CD14-positive monocyte (primary cell): ENCODE data around the gene BBOF1. TPM values are rescaled to one million over a fixed set of nuclear protein-coding genes. Genes with fewer than 3 reads are reported as not detected.
"Not testable (repeated sequence)": the region's sequence is repeated elsewhere in the genome, so short reads cannot be mapped to it uniquely, and the experiment has no call there.

Experiments used
- DNase-seq, 3 donors: peaks; one replicate each; pipeline ENCODE4 v3.0.0-alpha.2; 2011 to 2022
- H2AFZ ChIP-seq: 2 replicates; pipeline ENCODE4 v1.6.0; 2012; ENCODE audit warnings: mild to moderate bottlenecking, low read depth, low read length, inconsistent platforms; ENCODE audit not compliant: insufficient read depth, poor library complexity, severe bottlenecking
- H3K27ac ChIP-seq, 2 donors: 1 replicate in 1 of 2; 2 replicates in 1 of 2; pipeline ENCODE4 v1.5.1; 2012 to 2013; ENCODE audit warnings: low read length in 2 of 2, control low read depth in 1 of 2, inconsistent platforms in 1 of 2, low read depth in 1 of 2, mild to moderate bottlenecking in 1 of 2
- H3K27me3 ChIP-seq, 2 donors: one replicate each; pipeline versions ENCODE4 v1.6.0 to v1.6.1; 2011 to 2013; ENCODE audit warnings: low read length in 2 of 2; ENCODE audit not compliant: control insufficient read depth in 2 of 2, insufficient read depth in 2 of 2
- H3K36me3 ChIP-seq, 2 donors: replicated peaks in 1 of 2; 1 replicate in 1 of 2; 2 replicates in 1 of 2; pipeline versions ENCODE4 v1.5.1 to v1.6.1; 2012 to 2013; ENCODE audit warnings: low read length in 2 of 2, control low read depth in 1 of 2, inconsistent platforms in 1 of 2, mild to moderate bottlenecking in 1 of 2; ENCODE audit not compliant: insufficient read depth in 2 of 2, control insufficient read depth in 1 of 2
- H3K4me1 ChIP-seq, 2 donors: 1 replicate in 1 of 2; 2 replicates in 1 of 2; pipeline versions ENCODE4 v1.5.1 to v1.6.1; 2012 to 2013; ENCODE audit warnings: low read length in 2 of 2, control low read depth in 1 of 2, inconsistent platforms in 1 of 2, mild to moderate bottlenecking in 1 of 2, moderate library complexity in 1 of 2; ENCODE audit not compliant: insufficient read depth in 2 of 2, control insufficient read depth in 1 of 2
- H3K4me2 ChIP-seq: replicated peaks from 2 replicates; pipeline ENCODE3; 2012; ENCODE audit warnings: low read length, moderate library complexity, mild to moderate bottlenecking; ENCODE audit not compliant: poor library complexity, severe bottlenecking; ENCODE audit errors: extremely low read depth
- H3K4me3 ChIP-seq, 3 experiments: fragments of 200-600 bp in 1 of 3; sonication (generic) in 1 of 3; replicated peaks in 1 of 3; 1 replicate in 2 of 3; 2 replicates in 1 of 3; pipeline ENCODE4 v1.5.1; 2011 to 2013; ENCODE audit warnings: low read length in 3 of 3, mild to moderate bottlenecking in 3 of 3, control low read depth in 2 of 3, low read depth in 2 of 3, inconsistent platforms in 1 of 3, moderate library complexity in 1 of 3
- H3K79me2 ChIP-seq: 2 replicates; pipeline ENCODE4 v1.6.0; 2012; ENCODE audit warnings: mild to moderate bottlenecking, control low read depth, inconsistent platforms, low read length, moderate library complexity; ENCODE audit not compliant: insufficient read depth
- H3K9ac ChIP-seq: 2 replicates; pipeline ENCODE4 v1.6.0; 2017; ENCODE audit warnings: low read length, mild to moderate bottlenecking; ENCODE audit not compliant: insufficient read depth, poor library complexity, severe bottlenecking
- H3K9me3 ChIP-seq, 2 donors: replicated peaks in 1 of 2; 1 replicate in 1 of 2; 2 replicates in 1 of 2; pipeline versions ENCODE4 v1.5.1 to v1.6.1; 2012 to 2013; ENCODE audit warnings: low read length in 2 of 2, control low read depth in 1 of 2; ENCODE audit not compliant: control insufficient read depth in 1 of 2, insufficient read depth in 1 of 2
- H4K20me1 ChIP-seq: 2 replicates; pipeline ENCODE4 v1.6.0; 2012; ENCODE audit warnings: mild to moderate bottlenecking, low read length, control low read depth, moderate library complexity; ENCODE audit not compliant: insufficient read depth
- H3K27ac Mint-ChIP-seq, 7 donors: one replicate each; pipeline ENCODE4 v1.8.0; 2020; ENCODE audit warnings: mild to moderate bottlenecking in 7 of 7, mixed read lengths in 7 of 7, moderate library complexity in 6 of 7, inconsistent platforms in 2 of 7
- H3K27me3 Mint-ChIP-seq, 3 donors: one replicate each; pipeline ENCODE4 v1.8.0; 2021 to 2022; ENCODE audit warnings: low read depth in 3 of 3, mild to moderate bottlenecking in 3 of 3, mixed read lengths in 3 of 3, moderate library complexity in 3 of 3, inconsistent platforms in 1 of 3
- H3K36me3 Mint-ChIP-seq, 2 donors: one replicate each; pipeline ENCODE4 v1.8.0; 2020; ENCODE audit warnings: mixed read lengths in 2 of 2, inconsistent platforms in 1 of 2, mild to moderate bottlenecking in 1 of 2
- H3K4me1 Mint-ChIP-seq: one replicate; pipeline ENCODE4 v1.8.0; 2020; ENCODE audit warnings: mild to moderate bottlenecking, mixed read lengths
- H3K4me3 Mint-ChIP-seq, 2 donors: one replicate each; pipeline ENCODE4 v1.8.0; 2020; ENCODE audit warnings: mild to moderate bottlenecking in 2 of 2, mixed read lengths in 2 of 2, moderate library complexity in 1 of 2
- H3K9me3 Mint-ChIP-seq, 7 donors: one replicate each; pipeline ENCODE4 v1.8.0; 2020 to 2022; ENCODE audit warnings: mixed read lengths in 7 of 7, mild to moderate bottlenecking in 6 of 7, moderate library complexity in 6 of 7, inconsistent platforms in 2 of 7
- WGBS: methylation state at CpG from one replicate; pipeline ENCODE4 v1.1.5; 2013; ENCODE audit warnings: missing lambda C conversion rate; ENCODE audit not compliant: insufficient coverage; 5-methylcytosine and 5-hydroxymethylcytosine counted together
- intact Hi-C, 2 donors: fragments of 100-400 bp; cut with micrococcal nuclease; formaldehyde crosslinking; loops; one replicate each; pipeline versions ENCODE4 v1.15.0 to v1.15.1; 2023
- polyA plus RNA-seq, 3 donors: library from polyadenylated mRNA; depleted of rRNA in 1 of 3; unstranded in 2 of 3; stranded (reverse) in 1 of 3; fragments of 300-500 nt in 2 of 3; fragments of >200 nt in 1 of 3; fragmentation: Illumina TruSeq in 2 of 3; gene quantifications; 1 replicate in 2 of 3; 2 replicates in 1 of 3; pipeline ENCODE4 v1.2.3, GENCODE V29; 2012 to 2021
- TF ChIP-seq, protein P1 (sequence below): fragments of 200-600 bp; IDR thresholded peaks from one replicate; pipeline ENCODE4 v1.8.0; 2022; ENCODE audit warnings: antibody characterized with exemption, mild to moderate bottlenecking

Gene BBOF1
- polyA plus RNA-seq, 3 donors = 0.01 to 0.94 TPM; not detected in 1

DNA sequence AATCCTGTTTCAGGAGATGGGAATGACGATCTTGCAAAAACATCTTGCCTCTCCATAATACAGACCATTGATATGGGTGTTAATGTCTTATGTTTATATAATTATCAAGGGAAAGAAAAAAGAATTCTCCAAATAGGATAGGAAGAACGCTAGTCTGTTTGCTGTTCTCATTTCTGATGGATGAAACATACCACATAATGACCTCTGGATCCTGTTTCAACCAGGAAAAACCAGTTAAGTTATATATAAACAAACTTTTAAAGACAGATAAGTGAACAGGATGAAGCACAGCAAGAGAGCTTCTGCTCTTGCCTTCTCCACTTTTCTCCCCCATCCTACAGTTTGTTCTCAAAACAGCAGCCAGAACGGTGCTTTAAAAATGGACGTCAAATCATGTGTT, 41.3 kb upstream of the BBOF1 start:
- H3K4me2 ChIP-seq = no peak overlapping the region

GRCh38 chr14:73988065-73988464, 31.1 kb upstream of the BBOF1 start:
- no peak overlapping the region for H3K27ac ChIP-seq
- intact Hi-C loops = no loop called here
- no peak overlapping the region for H3K9ac ChIP-seq
- Mint-ChIP-seq H3K27me3 (peaks cover 0 to 1% (median 0%) of the 10 kb centered on the region in 3 donors), H3K36me3 (peaks cover 20 to 28% of the 10 kb centered on the region in 2 donors), H3K9me3 (peaks cover 0 to 1% (median 0%) of the 10 kb centered on the region in 7 donors), H3K4me3 (no peak overlapping the region), H3K27ac (no peak overlapping the region), H3K4me1 (no peaks in the 10 kb centered on the region)
- 100% methylated on average over 1 of the region's 3 CpGs for WGBS
- no peaks in the 10 kb centered on the region for H3K27me3 ChIP-seq
- no peaks in the 10 kb centered on the region for H3K4me1 ChIP-seq
- peaks cover 14 to 21% of the 10 kb centered on the region in 2 donors for H3K36me3 ChIP-seq
- no peak overlapping the region for H3K4me2 ChIP-seq
- no peak overlapping the region for H3K4me3 ChIP-seq
- no peaks in the 10 kb centered on the region for H3K9me3 ChIP-seq
- DNase-seq = no peak
- no peaks in the 10 kb centered on the region for H3K79me2 ChIP-seq
- TF ChIP-seq, protein P1, sequence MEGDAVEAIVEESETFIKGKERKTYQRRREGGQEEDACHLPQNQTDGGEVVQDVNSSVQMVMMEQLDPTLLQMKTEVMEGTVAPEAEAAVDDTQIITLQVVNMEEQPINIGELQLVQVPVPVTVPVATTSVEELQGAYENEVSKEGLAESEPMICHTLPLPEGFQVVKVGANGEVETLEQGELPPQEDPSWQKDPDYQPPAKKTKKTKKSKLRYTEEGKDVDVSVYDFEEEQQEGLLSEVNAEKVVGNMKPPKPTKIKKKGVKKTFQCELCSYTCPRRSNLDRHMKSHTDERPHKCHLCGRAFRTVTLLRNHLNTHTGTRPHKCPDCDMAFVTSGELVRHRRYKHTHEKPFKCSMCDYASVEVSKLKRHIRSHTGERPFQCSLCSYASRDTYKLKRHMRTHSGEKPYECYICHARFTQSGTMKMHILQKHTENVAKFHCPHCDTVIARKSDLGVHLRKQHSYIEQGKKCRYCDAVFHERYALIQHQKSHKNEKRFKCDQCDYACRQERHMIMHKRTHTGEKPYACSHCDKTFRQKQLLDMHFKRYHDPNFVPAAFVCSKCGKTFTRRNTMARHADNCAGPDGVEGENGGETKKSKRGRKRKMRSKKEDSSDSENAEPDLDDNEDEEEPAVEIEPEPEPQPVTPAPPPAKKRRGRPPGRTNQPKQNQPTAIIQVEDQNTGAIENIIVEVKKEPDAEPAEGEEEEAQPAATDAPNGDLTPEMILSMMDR = no peak
- no peak overlapping the region for H2AFZ ChIP-seq
- no peaks in the 10 kb centered on the region for H4K20me1 ChIP-seq

More for the DNA sequence above, 41.3 kb upstream of the BBOF1 start:
- H2AFZ ChIP-seq = no peak overlapping the region
- no peaks in the 10 kb centered on the region for H3K9me3 ChIP-seq
- H4K20me1 ChIP-seq = no peaks in the 10 kb centered on the region
- peaks cover 21% of the 10 kb centered on the region in 2 donors for H3K36me3 Mint-ChIP-seq
- H3K27me3 ChIP-seq = no peaks in the 10 kb centered on the region
- H3K27ac ChIP-seq = no peak overlapping the region
- WGBS = 100% methylated on average over 2 of the region's 4 CpGs
- TF ChIP-seq, protein P1 = no peak
- H3K27ac Mint-ChIP-seq = peak overlapping the region in 1 of 7 donors; percentile 37
- no peaks in the 10 kb centered on the region for H3K4me1 ChIP-seq
- H3K4me3 Mint-ChIP-seq = no peak overlapping the region
- no peak overlapping the region for H3K4me3 ChIP-seq
- no peaks in the 10 kb centered on the region for H3K4me1 Mint-ChIP-seq
- no peak overlapping the region for H3K9ac ChIP-seq
- intact Hi-C loops = no loop called here
- H3K79me2 ChIP-seq = no peaks in the 10 kb centered on the region
- DNase-seq = no peak
- peaks cover 4 to 40% of the 10 kb centered on the region in 2 donors for H3K36me3 ChIP-seq
- H3K27me3 Mint-ChIP-seq = no peaks in the 10 kb centered on the region
- H3K9me3 Mint-ChIP-seq = no peaks in the 10 kb centered on the region

DNA sequence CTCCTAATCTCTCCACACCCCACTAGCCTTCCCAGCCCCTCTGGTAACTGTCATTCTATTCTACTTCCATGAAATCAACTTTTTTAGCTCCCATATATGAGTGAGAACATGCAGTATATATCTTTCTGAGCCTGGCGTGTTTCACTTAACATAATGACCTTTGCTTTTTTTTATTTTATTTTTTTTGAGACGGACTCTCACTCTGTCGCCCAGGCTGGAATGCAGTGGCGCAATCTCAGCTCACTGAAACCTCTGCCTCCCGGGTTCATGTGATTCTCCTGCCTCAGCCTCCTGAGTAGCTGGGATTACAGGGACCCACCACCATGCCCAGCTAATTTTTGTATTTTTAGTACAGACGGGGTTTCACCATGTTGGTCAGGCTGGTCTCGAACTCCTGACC, 30.5 kb upstream of the BBOF1 start:
- intact Hi-C loops = not testable (repeated sequence)
- no CpG with 5 or more reads among the region's 7 CpGs for WGBS

More for the DNA sequence above, 30.5 kb upstream of the BBOF1 start:
- H4K20me1 ChIP-seq, H2AFZ ChIP-seq, H3K9ac ChIP-seq, H3K4me2 ChIP-seq, H3K4me1 Mint-ChIP-seq, H3K9me3 Mint-ChIP-seq, H3K79me2 ChIP-seq, DNase-seq, H3K4me3 ChIP-seq, H3K9me3 ChIP-seq, H3K27me3 ChIP-seq, H3K27ac ChIP-seq, H3K27me3 Mint-ChIP-seq, H3K4me1 ChIP-seq, H3K27ac Mint-ChIP-seq, H3K4me3 Mint-ChIP-seq: not testable (repeated sequence)
- peaks cover 20 to 28% of the 10 kb centered on the region in 2 donors for H3K36me3 Mint-ChIP-seq
- peaks cover 14 to 21% of the 10 kb centered on the region in 2 donors for H3K36me3 ChIP-seq
